ENCODE measurements around the gene TYMS.
"Not testable (repeated sequence)": the region's sequence is repeated elsewhere in the genome, so short reads cannot be mapped to it uniquely, and the experiment has no call there.

TYMS gene

GRCh38 chr18:678482-679182, 21.2 kb downstream of the TYMS start:
- H3K4me3 ChIP-seq (ENCODE audit: low read depth, low read length) = no peak overlapping the region
- no peak for TF ChIP-seq CTCF (IDR thresholded peaks at IDR 0.05; ENCODE audit: low read depth, low read length)
- in situ Hi-C loops (cut with HindIII; ENCODE audit: low sequenced_read_pairs) = no loop called here
- no peak for DNase-seq (ENCODE audit: low read depth, low spot score)

- in situ Hi-C loops (cut with HindIII; ENCODE audit: low sequenced_read_pairs) = no loop called here
- no peak overlapping the region for H3K4me3 ChIP-seq (ENCODE audit: low read depth, low read length)
- DNase-seq (ENCODE audit: low read depth, low spot score) = no peak
- TF ChIP-seq CTCF (IDR thresholded peaks at IDR 0.05; ENCODE audit: low read depth, low read length) = no peak
Measured at GRCh38 chr18:679516-679915, 22.1 kb downstream of the TYMS start.

GRCh38 chr18:680392-680791, 22.9 kb downstream of the TYMS start:
- no peak for TF ChIP-seq CTCF (IDR thresholded peaks at IDR 0.05; ENCODE audit: low read depth, low read length)
- in situ Hi-C loops (cut with HindIII; ENCODE audit: low sequenced_read_pairs) = no loop called here
- DNase-seq (ENCODE audit: low read depth, low spot score) = no peak

GRCh38 chr18:681985-682384, 24.5 kb downstream of the TYMS start:
- in situ Hi-C loops (cut with HindIII; ENCODE audit: low sequenced_read_pairs) = no loop called here
- DNase-seq (ENCODE audit: low read depth, low spot score) = no peak
- H3K4me3 ChIP-seq (ENCODE audit: low read depth, low read length) = no peak overlapping the region
- no peak for TF ChIP-seq CTCF (IDR thresholded peaks at IDR 0.05; ENCODE audit: low read depth, low read length)

More at GRCh38 chr18:680392-680791, 22.9 kb downstream of the TYMS start:
- H3K4me3 ChIP-seq (ENCODE audit: low read depth, low read length) = no peak overlapping the region

GRCh38 chr18:682416-682815, 25.0 kb downstream of the TYMS start:
- DNase-seq (ENCODE audit: low read depth, low spot score); H3K4me3 ChIP-seq (ENCODE audit: low read depth, low read length); in situ Hi-C loops (cut with HindIII; ENCODE audit: low sequenced_read_pairs): not testable (repeated sequence)

- no peak overlapping the region for H3K4me3 ChIP-seq (ENCODE audit: low read depth, low read length)
- no peak for DNase-seq (ENCODE audit: low read depth, low spot score)
- in situ Hi-C loops (cut with HindIII; ENCODE audit: low sequenced_read_pairs) = no loop called here
- TF ChIP-seq CTCF (IDR thresholded peaks at IDR 0.05; ENCODE audit: low read depth, low read length) = no peak
Measured at GRCh38 chr18:682833-683232, 25.4 kb downstream of the TYMS start.

GRCh38 chr18:683531-683930, 26.1 kb downstream of the TYMS start:
- no peak for DNase-seq (ENCODE audit: low read depth, low spot score)
- in situ Hi-C loops (cut with HindIII; ENCODE audit: low sequenced_read_pairs) = no loop called here
- H3K4me3 ChIP-seq (ENCODE audit: low read depth, low read length) = no peak overlapping the region
- no peak for TF ChIP-seq CTCF (IDR thresholded peaks at IDR 0.05; ENCODE audit: low read depth, low read length)

All from astrocyte of the spinal cord (primary cell).